Putamen (tissue), 1 donor: ENCODE measurements around the gene ZMIZ1.

Experiments used
- DNase-seq: peaks from one replicate; pipeline ENCODE4 v3.0.0-alpha.2; 2016; ENCODE audit warnings: low spot score

The ZMIZ1 gene

DNA sequence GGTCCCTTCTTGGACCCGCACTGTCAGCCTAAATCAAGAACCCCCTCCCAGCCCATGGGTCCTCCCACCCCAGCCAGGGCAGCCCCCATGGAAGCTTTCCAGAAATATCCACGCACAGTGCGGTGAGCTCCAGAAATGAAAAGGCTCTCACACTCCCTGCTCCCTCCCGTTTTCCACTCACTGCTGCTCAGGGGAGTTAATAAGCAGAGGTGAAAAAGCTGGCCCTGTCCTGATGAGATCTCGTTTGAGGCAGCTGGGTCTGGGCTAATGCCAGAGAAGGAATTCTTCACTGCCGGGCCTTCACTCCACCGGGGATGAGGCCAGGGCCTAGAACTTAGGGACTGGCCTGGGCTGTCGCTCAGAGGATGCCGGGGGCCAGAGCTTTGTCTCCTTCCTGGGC is 102.2 kb downstream of the ZMIZ1 start:
- no peak for DNase-seq

DNA sequence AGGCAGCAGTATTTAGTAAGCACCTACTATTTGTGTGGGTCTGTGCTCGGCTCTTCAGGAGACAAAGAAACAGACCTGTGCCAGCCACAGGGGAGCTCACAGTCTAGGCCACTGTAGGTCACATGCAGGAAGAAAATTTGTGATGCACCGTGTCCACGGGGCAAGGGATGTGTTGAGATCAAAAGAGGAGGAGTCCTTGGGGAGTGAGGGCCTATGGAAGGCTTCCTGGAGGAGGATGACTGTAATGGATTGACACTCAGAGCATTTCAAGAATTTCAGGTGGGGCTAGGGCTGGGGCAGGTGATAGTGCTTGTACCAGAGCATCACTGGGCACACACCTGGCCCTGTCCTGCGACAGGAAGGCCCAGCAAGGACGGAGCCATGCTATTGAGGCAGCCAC is 102.7 kb downstream of the ZMIZ1 start:
- no peak for DNase-seq

DNA sequence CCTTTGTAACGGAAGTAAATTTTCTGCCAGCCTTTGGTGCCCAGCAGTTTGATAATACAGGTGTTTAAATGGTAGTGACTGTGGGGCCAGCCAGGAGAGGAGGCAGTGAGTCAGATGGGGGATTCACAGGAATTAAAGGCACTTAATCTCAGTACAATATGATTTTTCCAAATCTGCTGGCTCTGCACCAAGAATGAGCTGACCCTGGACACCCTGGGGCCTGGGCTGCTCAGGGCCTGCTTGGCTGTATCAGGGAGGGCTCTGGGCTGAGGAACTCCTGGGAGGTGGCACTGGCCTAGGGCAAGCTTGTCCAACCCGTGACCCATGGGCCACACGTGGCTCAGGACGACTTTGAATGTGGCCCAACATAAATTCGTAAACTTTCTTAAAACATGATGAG is 104.1 kb downstream of the ZMIZ1 start:
- DNase-seq, result no peak

DNA sequence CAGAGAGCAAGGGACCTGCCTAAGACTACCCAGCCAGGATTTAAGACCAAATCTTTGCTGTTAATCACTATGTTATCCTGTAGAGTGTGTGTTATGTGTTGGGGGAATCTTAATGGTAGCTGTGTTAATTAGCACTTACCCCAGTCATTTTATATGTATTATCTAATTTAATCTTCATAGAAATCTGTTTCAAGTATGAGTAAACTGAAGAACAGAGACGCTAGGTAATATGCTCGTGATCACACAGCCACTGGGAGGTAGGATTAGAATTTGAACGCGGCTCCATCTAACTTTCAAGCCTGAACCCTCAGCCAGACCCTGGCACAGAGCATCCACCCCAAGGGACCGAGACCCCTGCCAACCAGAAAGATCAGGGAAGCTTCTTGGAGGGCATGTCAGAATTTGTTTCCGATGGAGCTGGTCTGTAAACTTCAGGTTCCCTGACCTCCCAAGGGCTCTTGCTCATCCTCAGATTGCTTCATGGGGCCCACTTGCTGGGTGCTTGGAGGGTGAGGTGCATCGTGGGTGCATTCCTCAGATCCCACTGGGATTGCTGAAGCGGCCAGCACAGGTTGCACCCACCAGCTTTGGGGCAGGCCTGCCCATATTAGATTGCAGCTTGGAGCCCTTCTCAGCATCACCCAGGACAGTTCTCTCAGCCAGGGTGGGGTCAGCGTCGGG is 105.0 kb downstream of the ZMIZ1 start:
- no peak for DNase-seq

DNA sequence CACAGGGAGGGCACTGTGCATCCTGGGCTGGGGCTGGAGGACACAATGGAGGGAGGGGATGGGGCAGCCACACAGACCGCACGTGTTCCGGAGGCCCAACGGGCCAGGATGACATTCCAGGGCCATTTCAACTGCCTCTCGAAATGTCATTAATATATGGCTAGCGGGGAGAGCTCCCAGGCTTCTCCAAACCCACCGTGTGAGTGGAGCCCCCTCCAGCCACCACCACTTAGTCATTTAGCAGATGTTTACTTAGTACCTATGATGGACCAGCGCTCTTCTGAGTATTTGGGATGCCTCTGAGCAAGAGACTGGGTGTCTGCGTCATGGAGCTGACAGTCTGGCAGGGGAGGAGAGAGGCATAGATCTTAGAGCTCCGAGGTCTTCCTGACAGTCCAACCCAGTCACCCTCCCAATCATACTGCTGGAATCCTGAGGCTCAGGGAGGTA is 107.3 kb downstream of the ZMIZ1 start:
- no peak for DNase-seq

DNA sequence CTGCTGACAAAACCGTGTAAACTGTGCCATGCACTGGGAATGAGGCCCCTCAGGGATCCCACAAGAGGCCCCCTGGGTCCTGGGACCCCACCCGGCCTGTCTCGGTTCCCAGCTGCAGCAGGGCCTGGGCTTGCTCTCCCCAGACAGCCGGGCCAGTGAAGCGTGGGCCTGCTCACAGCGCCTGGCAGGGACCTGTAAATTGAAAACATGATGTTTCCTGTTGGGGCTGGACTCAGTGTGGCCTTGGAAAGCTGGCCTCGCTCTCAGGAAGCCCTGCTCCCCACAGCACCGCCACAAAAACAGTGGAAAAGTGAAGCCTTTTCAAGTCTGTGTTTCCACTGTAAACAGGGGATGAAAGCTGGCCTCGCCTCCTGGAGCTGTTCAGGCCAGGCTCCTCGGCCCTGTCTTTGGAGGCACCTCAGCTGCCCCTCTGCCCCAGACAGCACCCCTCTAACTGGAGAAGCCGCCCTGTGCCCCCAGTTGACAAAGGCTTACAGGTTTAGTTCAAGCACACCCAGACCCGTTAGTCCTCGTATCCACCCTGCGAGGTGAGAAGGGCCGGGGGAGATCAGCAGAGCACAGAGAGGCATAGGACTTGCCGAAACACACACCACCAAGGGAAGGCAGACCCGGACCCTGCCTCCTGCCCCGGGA is 108.3 kb downstream of the ZMIZ1 start:
- no peak for DNase-seq

DNA sequence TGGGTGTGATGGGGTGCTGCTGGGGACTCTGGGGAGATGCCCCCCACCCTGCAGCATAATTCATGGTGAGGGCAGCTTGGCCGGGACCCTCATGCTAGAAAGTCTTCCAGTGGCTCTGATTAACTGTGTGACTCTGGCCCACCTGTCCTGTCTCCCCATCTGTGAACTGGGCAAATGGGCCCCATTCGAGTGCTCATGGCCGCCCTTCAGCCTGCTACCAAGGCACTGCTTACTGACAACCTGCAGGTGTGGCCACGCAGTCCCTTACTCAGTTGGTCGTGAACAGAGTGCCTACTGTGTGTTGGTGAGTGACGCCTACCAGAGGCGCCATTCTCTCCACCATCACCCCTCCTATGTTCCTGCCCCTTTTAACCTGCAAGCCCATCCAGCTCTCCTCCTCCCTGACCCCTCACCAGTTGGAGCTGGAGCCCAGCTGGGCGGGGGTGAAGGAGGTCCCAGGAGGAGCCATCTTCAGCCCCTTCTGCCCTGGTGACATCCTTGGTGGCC is 109.4 kb downstream of the ZMIZ1 start:
- DNase-seq, result no peak

DNA sequence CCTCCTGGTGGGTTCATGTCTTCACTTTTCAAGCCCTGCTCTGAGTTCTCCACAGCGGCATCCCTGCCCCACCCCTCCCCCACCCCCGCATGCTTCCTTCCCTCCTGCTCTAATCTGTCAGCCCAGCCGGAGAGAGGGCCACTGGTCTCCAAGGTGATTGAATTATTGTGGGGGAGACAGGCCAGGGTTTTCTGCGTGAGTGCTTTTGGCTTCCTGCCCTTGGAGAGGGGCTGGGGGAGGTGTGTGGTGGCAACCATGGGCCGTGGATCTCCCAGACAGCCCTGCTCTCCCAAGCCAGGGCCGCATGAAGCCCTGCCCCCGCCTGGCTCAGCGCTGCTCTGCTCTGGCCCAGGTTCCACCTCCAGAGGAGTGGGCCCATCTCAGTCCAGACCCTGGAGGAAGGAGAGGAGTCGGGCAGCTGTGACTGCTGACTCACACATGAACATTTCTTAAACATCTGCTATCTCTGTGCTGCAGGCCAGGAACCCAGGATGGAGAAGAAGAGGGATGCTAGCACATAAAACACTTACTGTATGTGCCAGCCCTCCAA is 109.9 kb downstream of the ZMIZ1 start:
- DNase-seq, result no peak

DNA sequence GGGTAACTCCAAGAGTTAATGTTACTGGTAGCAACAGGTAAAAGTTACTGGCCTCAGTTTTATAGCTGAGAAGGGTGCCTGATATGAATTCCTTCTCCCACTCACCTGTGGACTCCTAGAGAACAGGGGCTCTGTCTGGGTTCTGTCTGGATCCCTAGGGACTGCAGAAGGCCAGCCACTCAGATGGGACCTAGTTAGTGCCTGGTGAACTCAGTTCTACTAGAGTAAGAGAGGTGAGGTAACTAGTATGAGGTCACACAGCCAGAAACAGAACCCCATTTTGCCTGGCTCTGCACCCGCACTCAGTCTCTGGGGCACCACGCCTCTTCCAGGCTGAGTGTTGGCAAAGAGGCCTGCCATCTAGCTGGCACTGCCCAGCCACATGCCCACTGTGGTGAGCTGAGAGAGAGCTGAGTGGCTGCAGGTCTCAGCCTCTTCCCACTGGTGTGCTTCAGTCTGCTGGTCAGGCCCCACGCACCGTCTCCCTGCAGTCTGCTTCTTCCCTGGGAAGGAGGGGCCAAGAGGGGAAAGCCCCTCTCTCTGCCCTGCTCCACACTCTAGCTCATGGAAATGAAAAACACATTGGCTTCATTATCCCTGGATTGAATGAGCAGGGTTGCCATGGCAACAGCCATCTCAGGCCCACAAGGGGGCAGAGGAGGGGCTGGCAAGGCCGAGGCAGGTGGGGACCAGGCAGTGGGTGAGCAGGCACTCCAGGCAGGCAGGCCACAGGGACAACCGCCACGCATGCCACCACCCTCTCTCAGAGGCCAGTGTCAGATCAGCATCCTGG is 110.6 kb downstream of the ZMIZ1 start:
- DNase-seq, result no peak

DNA sequence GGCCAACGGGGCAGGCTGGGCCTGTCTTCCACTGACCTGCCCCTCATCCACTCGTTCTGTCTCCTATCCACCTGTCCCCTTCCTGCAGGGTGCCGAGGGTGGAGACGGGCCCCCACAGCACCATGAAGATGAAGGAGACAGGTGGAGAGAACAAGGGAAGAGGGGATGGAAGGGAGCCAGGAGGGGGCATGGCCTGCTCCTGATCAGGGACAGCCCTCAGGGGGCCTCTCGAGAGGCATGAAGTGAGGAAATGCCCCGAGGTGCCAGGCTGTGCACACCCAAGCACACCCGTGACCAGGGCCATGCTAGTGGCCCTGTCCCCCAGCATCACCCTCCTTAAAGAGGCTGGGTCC is 111.2 kb downstream of the ZMIZ1 start:
- no peak for DNase-seq

DNA sequence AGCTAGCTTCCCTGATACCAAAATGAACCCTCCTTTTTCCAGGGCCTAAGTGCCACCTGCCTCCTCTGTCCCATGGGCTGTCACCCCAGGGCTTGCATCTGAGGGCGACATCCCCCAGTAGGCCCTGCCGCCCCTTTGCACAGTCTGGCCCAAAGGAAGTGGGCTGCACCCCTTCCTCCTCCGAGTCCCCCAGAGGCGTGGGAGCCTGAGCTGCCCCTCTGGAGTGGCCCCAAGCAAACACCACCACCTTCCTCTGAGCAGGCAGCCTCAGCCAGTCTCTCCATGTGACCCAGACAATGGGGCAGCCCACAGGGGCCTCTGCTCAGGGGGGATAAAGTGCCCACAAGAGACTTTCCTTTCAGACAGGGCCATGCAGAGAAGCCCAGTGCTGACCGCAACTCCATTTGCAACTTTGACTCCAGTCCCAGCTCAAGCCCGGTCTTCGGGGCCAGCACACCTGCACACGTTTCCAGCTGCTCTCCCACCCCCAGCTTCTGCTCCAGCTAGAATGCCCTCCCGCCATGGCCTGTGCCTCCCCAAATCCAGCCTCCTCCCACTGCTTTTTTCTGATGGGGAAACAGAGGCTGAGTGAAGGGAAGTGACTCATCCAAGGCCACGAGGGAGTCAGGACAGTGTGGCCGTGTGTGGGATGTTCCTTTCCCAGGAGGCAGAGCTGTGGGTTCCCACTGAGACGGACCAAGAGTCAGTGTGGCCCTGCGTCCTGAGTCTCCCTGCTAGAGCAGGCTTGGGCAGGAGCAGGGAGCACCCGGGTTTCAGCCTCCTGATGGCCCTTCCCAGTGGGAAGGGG is 111.9 kb downstream of the ZMIZ1 start:
- no peak for DNase-seq

DNA sequence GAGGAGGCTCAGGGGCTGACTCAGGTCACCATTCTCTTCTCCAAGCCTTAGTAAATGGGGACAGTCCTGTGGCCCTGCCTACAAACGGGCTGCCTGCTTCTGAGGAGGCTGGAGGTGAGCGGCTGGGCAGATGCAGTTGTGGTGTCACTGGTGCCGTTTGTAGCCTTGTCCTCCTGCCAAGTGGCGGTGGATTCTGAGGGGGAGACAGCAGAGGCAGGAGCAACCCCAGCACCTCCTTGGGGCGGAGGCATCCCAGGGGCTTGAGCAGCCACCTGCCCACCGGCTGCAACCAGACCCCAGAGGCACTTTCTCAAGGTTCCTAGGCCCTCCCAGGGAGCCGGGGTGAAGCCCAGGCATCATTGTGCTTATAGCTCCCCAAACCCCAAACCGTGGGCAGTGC is 112.5 kb downstream of the ZMIZ1 start:
- no peak for DNase-seq

DNA sequence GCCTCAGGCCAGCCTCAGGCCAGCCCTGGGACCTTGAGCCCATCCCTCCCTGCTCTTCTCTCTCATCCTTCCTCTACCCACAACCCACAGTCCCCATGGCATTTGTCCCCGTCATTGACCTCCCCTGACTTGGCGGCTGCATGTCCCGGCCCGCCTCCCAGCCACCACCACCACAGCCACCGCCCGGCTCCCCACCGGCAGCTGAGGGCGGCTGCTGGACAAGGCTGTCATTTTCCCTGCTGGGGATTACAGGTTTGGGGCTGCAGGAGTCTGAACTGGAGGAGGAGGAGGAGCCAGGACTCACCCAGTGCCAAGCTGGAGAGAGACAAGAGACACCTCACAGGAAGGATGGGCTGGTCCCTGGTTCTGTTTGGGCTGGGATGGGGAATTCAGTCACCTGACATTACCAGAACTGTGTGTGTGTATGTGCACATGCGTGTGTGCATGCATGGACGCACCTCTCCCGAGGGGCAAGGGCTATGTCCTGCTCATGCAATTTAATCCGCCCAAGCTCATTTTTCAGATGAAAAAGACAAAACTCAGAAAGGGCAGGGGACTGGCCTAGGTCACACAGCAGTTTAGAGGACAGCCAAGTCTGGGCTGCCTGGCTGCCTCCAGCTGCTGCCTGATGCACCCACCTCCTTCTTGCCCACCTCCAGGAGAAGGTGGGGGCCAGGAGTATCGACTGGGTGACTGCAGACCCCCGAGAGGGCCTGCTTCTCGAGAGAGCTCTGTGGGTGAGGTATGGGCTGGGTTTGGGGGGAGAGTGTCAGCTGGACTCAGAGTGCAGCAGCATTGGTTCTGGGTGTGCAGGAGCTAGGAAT is 113.1 kb downstream of the ZMIZ1 start:
- DNase-seq, result no peak

DNA sequence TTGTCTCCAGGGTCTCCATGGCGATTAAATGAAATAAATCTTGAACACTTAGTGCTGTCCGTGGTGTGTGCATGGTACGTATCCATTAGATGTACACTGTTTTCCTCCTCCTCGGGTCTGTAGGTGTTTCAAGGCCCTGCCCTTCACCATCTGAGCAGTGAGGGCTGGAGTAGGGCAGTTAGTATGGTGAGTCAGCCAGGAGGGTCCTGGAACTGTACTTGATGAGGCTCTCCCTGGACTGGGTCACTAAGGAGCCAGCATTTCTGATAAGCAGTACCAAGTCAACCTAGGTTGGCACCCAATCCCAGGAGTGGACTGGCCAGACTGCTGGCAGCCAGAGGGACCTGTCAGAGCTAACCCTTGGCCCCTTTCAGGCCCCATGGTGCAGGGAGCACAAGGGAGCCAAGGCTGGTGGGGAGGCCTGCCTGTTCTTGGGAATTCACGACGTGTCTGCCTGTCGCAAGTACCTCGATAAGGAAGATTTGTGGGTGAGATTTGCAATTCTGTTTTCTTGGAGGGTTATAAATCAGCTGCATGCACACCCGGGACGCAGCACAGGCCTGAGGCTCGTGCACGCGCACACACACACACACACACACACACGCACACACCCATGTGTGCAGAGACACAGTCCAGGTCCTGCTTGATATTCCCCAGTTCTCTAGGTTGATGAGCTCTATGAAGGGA is 114.2 kb downstream of the ZMIZ1 start:
- DNase-seq, result no peak

DNA sequence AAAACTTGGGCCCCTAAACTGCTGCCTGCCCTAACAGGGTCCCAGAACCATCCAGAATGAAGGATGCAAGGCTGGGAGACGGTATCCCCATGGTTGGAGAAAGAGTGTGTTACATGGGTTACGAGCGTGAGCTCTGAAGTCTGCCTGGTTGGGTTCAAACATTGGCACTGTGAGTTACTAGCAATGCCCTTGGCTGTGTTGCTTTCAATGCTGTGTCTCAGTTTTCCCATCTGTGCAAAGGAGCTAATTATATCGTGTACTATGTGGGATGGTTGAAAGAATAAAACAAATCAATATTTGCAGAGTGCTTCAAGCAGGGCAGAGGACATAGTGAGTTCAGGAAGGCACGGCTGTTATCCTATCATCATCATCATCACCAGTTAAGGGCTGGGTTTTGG is 114.7 kb downstream of the ZMIZ1 start:
- no peak for DNase-seq

DNA sequence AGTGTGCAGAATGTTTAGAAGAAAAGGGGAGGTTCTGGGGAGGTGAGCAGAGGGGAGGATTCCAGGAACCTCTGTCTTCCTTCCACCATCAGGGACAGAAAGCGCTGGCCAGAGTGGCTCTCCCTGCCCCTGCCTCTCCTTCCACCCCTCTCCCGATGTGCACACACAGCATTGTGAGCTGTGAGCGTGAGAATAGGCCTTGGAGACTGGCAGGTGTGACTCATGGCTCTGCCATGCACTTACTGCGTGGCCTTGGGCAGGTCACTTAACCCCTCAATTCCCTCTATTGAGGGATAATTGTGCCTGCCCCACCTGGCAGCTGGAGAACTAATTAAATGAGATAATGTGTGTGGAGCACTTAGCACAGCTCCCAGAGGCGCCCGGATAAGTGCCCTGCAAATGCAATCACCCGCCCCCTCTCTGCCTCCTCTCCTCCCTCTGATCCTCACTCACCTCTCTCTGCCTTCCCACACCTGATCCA is 115.4 kb downstream of the ZMIZ1 start:
- DNase-seq, result no peak

DNA sequence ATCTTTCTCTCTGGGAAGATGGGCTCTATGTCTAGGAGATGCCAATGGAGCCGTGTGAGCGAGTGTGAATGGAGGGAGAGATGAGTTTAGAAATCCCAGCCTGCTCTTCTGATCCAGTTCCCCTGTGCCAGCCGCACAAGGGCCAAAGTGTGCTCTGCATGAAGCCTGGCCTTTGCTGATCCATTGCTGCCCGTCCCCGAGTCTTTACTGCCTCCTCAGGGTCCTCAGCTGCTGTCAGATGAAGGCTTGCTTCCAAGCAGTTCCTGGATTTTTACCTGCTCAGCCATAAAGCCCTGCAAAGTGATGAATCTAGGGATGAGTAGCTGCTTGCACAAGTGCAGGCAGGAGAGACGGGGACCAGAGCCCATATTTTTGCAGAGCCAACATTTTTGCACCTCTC is 115.9 kb downstream of the ZMIZ1 start:
- DNase-seq, result no peak

DNA sequence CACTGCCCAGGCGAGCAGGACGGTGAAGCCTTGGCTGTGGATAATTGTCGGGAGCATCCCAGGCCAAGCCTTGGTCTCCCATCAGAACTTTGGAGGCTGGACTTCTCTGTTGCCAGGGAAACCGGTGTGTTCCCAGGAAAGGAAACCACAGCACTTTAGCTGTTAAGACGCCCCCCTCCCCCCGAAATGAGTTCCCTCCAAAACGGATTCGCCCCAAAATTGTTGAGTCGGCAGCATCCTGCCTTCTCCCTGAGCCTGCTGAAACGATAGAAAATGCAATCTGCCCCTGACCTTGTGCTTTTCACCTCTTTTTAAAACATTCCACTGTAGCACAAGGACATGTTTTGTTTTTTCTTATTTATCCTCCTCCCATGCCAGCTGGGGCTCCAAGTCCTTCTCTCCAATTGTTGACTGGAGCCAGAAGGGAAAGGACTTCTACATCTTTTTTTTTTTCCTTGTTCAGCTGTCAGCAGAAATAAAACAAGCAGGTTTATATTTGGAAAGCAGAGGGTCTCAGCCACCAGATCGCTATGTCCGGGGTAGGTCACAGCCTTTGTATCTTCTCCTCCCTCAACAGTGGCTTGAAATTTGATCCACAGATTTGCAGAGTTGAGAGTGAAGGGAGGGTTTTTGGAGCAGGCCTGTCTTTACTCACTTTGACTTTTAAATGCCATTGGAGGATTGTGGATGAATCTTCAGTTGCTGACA is 116.5 kb downstream of the ZMIZ1 start:
- DNase-seq, result no peak

DNA sequence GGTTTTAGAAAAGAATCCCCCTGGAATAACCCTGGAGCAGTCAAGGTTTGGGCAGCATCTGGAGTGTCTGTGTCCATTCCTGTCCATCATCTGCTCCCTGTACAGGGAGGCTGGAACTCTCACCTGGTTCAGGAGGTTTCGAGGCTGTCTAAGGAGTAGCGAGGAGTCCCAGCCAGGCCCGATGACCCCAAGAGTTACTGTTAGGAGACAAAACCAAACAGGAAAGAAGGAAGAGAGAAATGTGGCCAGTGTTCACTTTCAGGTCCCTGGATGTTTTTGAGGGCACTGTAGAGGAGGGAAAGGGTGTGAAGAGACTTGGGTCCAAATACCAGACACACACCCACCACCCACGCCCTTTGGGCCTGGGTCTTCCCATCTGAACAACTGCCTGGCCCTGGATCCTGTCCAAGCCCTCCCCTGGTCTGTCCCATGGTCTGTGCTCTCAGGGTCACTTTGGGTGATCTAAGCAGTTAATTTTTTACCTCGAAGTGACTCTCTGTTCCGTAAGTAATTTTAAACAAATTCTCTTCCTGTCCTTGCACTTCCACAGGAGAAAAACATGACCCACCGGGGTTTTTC is 117.1 kb downstream of the ZMIZ1 start:
- DNase-seq, result no peak
